Left forelimb (tissue), 1 donor: ENCODE measurements around the gene RABGAP1.

Experiments
- DNase-seq: peaks from one replicate; pipeline ENCODE4 v3.0.0-alpha.2; 2018; ENCODE audit warnings: low spot score

The RABGAP1 gene

GRCh38 chr9:122944960-122945888 is 4.4 kb downstream of the RABGAP1 start:
- no peak for DNase-seq

- DNase-seq = no peak
Measured at GRCh38 chr9:122946461-122947005, 5.7 kb downstream of the RABGAP1 start.

GRCh38 chr9:122948313-122948712 is 7.5 kb downstream of the RABGAP1 start:
- no peak for DNase-seq

GRCh38 chr9:122949696-122950095 is 8.9 kb downstream of the RABGAP1 start:
- DNase-seq = no peak

GRCh38 chr9:122950263-122950662 is 9.4 kb downstream of the RABGAP1 start:
- DNase-seq = no peak

- no peak for DNase-seq
Measured at GRCh38 chr9:122951056-122951455, 10.2 kb downstream of the RABGAP1 start.

- DNase-seq = no peak
Measured at GRCh38 chr9:122954253-122954691, 13.5 kb downstream of the RABGAP1 start.

- no peak for DNase-seq
Measured at GRCh38 chr9:122955961-122956360, 15.1 kb downstream of the RABGAP1 start.

GRCh38 chr9:122961139-122961538 is 20.3 kb downstream of the RABGAP1 start:
- no peak for DNase-seq

- no peak for DNase-seq
Measured at GRCh38 chr9:122975196-122975595, 34.4 kb downstream of the RABGAP1 start.

- DNase-seq = no peak
Measured at GRCh38 chr9:122978601-122979000, 37.8 kb downstream of the RABGAP1 start.

- no peak for DNase-seq
Measured at GRCh38 chr9:122986010-122986409, 45.2 kb downstream of the RABGAP1 start.

GRCh38 chr9:122988141-122988540 is 47.3 kb downstream of the RABGAP1 start:
- no peak for DNase-seq

- DNase-seq = no peak
Measured at GRCh38 chr9:122988920-122989621, 48.3 kb downstream of the RABGAP1 start.

GRCh38 chr9:122991370-122991830 is 50.6 kb downstream of the RABGAP1 start:
- no peak for DNase-seq

GRCh38 chr9:122996586-122996985 is 55.8 kb downstream of the RABGAP1 start:
- no peak for DNase-seq

GRCh38 chr9:122998448-122998847 is 57.6 kb downstream of the RABGAP1 start:
- DNase-seq = no peak

- no peak for DNase-seq
Measured at GRCh38 chr9:123000371-123001068, 59.7 kb downstream of the RABGAP1 start.

GRCh38 chr9:123002754-123003153 is 61.9 kb downstream of the RABGAP1 start:
- DNase-seq = no peak

GRCh38 chr9:123003466-123003865 is 62.6 kb downstream of the RABGAP1 start:
- no peak for DNase-seq

- no peak for DNase-seq
Measured at GRCh38 chr9:123005964-123006363, 65.1 kb downstream of the RABGAP1 start.

GRCh38 chr9:123007269-123007668 is 66.4 kb downstream of the RABGAP1 start:
- DNase-seq = no peak
